ENCODE data around the gene RARS1.

RARS1 gene

DNA sequence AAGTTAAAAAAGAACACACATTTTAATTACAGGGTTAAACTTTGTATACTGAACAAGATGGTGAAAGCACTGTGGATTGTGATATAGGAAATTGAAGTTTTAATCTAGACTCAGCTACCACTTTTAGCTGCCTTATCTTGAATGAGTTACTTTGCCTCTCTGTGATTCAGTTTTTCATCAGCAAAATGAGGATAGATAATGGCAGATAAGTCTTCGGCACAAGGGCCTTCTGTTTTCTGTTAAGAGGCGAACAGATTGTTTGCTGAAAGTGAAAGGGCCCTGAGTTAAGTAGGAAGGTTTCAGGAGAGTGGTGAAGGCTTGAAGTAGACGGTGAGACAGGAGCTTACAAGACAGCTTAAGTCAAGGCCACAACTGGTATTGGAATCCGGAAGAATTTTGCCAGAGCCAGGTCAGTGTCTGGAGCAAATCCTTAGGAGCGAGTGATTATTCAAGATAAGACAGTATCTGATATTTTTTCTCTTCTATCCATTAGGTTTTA is 7.8 kb downstream of the RARS1 start:
- no peak for TF ChIP-seq CTCF (IDR thresholded peaks at IDR 0.05; ENCODE audit: low read depth, low read length)
- H3K4me3 ChIP-seq (ENCODE audit: low read depth, low read length), result no peak overlapping the region
- no peak for DNase-seq (ENCODE audit: low read depth, low spot score)
- in situ Hi-C loops (cut with HindIII; ENCODE audit: low sequenced_read_pairs), result no loop called here

- TF ChIP-seq CTCF (IDR thresholded peaks at IDR 0.05; ENCODE audit: low read depth, low read length), result no peak
- H3K4me3 ChIP-seq (ENCODE audit: low read depth, low read length), result no peak overlapping the region
- in situ Hi-C loops (cut with HindIII; ENCODE audit: low sequenced_read_pairs), result no loop called here
- DNase-seq (ENCODE audit: low read depth, low spot score), result no peak
Observed at GRCh38 chr5:168502563-168503237, 16.4 kb downstream of the RARS1 start.

GRCh38 chr5:168513861-168514428 is 27.7 kb downstream of the RARS1 start:
- TF ChIP-seq CTCF (IDR thresholded peaks at IDR 0.05; ENCODE audit: low read depth, low read length), result no peak
- no peak overlapping the region for H3K4me3 ChIP-seq (ENCODE audit: low read depth, low read length)
- in situ Hi-C loops (cut with HindIII; ENCODE audit: low sequenced_read_pairs), result no loop called here
- DNase-seq (ENCODE audit: low read depth, low spot score), result no peak

DNA sequence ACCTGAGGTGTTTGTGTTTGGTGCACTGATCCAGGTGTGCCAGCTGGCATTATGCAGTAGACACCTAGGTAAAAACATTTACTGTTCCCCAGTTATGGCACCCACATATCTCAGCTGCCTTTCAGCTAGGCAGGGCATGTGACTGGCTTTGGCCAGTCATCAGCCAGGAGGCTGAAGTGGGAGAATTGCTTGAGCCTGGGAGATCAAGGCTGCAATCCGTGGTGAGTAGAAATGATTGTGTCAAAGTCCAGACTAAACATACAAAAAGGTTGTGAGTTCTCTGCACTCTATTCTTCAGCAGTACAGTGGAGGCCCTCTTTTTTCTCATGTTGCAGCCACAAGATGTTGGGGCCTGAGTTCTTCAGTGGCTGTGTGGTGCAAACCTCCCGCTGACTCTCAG is 39.6 kb downstream of the RARS1 start:
- DNase-seq (ENCODE audit: low read depth, low spot score), result no peak
- no peak for TF ChIP-seq CTCF (IDR thresholded peaks at IDR 0.05; ENCODE audit: low read depth, low read length)
- no peak overlapping the region for H3K4me3 ChIP-seq (ENCODE audit: low read depth, low read length)
- in situ Hi-C loops (cut with HindIII; ENCODE audit: low sequenced_read_pairs), result no loop called here

DNA sequence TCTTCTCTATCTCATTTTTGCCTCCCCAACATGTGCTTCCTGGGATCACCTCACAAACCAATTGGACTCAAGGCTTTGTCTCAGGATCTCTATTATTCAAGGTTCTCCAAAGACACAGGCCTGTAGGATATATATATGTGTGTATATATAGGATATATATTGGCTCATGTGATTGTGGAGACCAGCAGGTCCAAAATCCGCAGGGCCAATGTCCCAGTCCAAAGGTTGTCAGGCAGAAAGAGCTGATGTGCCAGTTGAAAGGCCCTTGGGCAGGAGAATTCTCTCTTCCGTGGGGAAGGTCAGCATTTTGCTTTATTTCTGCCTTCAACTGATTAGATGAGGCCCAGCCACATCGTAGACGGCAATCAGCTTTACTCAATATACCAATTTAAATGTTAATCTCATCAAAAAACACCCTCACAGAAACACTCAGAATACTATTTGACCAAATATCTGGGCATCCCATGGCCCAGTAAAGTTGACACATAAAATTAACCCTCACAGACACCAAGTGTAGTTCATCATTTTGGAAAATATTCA is 41.6 kb downstream of the RARS1 start:
- in situ Hi-C loops (cut with HindIII; ENCODE audit: low sequenced_read_pairs), result no loop called here
- no peak for TF ChIP-seq CTCF (IDR thresholded peaks at IDR 0.05; ENCODE audit: low read depth, low read length)
- DNase-seq (ENCODE audit: low read depth, low spot score), result no peak
- no peak overlapping the region for H3K4me3 ChIP-seq (ENCODE audit: low read depth, low read length)

DNA sequence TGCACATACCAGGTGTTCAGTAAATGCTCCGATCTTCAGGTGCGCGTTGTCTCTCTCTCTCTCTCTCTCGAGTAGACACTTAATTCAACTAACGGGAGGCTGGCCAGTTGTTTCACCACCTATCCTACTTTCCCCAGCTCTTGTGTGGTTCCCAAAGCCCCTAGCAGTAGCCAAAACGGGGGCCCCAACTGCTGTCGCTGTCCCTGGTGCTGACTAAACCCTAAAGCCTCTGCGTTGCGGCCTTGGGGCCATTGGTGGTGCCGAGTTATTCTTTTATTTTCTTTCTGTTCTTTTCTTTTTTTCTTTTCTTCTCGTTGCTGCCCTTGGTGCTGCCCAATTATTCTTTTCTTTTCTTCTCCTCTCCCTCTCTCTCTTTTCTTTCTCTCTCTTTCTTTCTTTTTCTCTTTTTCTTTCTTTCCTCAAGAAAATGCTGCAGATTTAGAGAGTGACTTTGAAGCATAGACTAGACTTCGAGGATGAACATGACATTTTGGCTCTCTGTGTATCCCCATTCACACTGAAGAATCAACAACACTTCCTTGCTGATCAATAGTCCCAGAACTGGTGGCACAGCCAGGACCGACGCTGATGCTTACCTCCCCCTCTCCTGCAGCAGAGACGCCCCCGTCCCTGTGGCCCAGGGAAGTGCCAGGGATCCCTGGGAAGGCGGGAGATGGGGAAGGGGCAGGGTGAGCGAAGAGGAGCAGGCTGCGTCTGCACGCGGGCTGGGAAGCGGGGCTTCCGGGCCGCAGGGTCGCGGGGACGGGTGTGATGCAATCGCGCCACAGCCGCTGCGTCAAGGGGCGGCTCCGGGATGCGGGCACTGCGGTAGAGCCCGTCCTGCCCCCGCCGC is 42.5 kb downstream of the RARS1 start, which contains the start of gene FBLL1:
Gene FBLL1, plus strand, starts transcription at position 785 of the 853 bp plus-strand sequence. CDS start 200 bp downstream, outside the sequence.
- no peak for TF ChIP-seq CTCF (IDR thresholded peaks at IDR 0.05; ENCODE audit: low read depth, low read length)
- in situ Hi-C loops (cut with HindIII; ENCODE audit: low sequenced_read_pairs), result no loop called here
- DNase-seq (ENCODE audit: low read depth, low spot score), result peak; percentile 33
- H3K4me3 ChIP-seq (ENCODE audit: low read depth, low read length), result peak within 1 kb of the TSS; percentile 38

Measured in astrocyte of the spinal cord (primary cell).